ENCODE data around the gene CRACR2A. TPM values are rescaled to one million over a fixed set of nuclear protein-coding genes. Genes with fewer than 3 reads are reported as not detected.

The CRACR2A gene
- total and polyA plus RNA-seq, 2 of the 4 experiments (the other 2 are of a cell fraction), result 0.54 to 0.60 TPM

DNA sequence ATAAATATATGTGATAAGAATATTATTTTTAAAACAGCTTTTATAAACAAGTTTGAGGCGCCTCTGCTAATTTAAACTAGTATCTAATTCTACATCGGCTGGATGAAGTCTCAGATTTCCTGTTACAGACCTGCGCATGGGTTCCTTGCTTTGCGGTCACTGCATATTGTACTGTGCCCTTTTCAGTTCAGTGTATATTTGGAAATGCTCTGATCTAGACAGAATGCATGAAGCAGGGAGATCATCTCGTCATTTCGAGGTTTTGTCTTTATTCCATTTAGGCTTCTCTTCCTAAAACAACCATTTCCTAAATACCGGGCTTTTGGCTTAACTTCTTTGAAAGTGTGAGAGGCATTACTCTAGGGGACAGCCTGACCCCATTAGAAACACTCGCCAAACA lies 25.6 kb downstream of the CRACR2A start:
- H2BK120ac ChIP-seq (ENCODE audit: low read depth, low read length), result no peak overlapping the region
- CTCF ChIA-PET, result no interaction called here
- DNase-seq (no peak), ATAC-seq (ENCODE audit: low read depth) (no peak)
- H2AK5ac ChIP-seq (ENCODE audit: low read depth, low read length), result no peak overlapping the region
- H3K18ac ChIP-seq (ENCODE audit: low read depth, low read length), result no peak overlapping the region
- H3K27me3 ChIP-seq (ENCODE audit: control insufficient read depth, insufficient read depth, low read length), result peaks cover 19% of the 10 kb centered on the region
- peaks cover 3% of the 10 kb centered on the region; the same call in 1 of the 2 replicates for H3K9me1 ChIP-seq (ENCODE audit: insufficient read depth, low read length)
- POLR2A ChIA-PET (ENCODE audit: unreplicated experiment), result no interaction called here
- H3K4ac ChIP-seq (ENCODE audit: low read depth, low read length), result no peak overlapping the region
- no peak overlapping the region for H3K23ac ChIP-seq (ENCODE audit: low read depth, low read length)
- H3K27ac ChIP-seq (ENCODE audit: insufficient read depth, low read length), result no peak overlapping the region
- no peaks in the 10 kb centered on the region for H3K4me1 ChIP-seq (ENCODE audit: control insufficient read depth, insufficient read depth, low read length)
- H3K9ac ChIP-seq (ENCODE audit: low read depth, low read length), result no peak overlapping the region
- no peak overlapping the region for H2BK15ac ChIP-seq (ENCODE audit: low read depth, low read length)
- in situ Hi-C loops (cut with MboI; ENCODE audit: low sequenced_read_pairs), result no loop called here
- H3K36me3 ChIP-seq (ENCODE audit: control insufficient read depth, insufficient read depth, low read length), result no peaks in the 10 kb centered on the region
- H3K4me3 ChIP-seq (ENCODE audit: insufficient read depth, low read depth, low read length), result no peak overlapping the region
- no peak for TF ChIP-seq SMC3 (IDR thresholded peaks at IDR 0.05; ENCODE audit: low read depth, low read length)
- no peak for TF ChIP-seq CHD1 (IDR thresholded peaks at IDR 0.05; ENCODE audit: low read depth, low read length)
- TF ChIP-seq POLR2A (IDR thresholded peaks at IDR 0.05; ENCODE audit: low read depth, low read length), result no peak
- no peak for TF ChIP-seq CEBPB (IDR thresholded peaks at IDR 0.05; ENCODE audit: low read depth, low read length)
- TF ChIP-seq MAFK (IDR thresholded peaks at IDR 0.05; ENCODE audit: low read depth, low read length), result no peak
- TF ChIP-seq, protein P1, sequence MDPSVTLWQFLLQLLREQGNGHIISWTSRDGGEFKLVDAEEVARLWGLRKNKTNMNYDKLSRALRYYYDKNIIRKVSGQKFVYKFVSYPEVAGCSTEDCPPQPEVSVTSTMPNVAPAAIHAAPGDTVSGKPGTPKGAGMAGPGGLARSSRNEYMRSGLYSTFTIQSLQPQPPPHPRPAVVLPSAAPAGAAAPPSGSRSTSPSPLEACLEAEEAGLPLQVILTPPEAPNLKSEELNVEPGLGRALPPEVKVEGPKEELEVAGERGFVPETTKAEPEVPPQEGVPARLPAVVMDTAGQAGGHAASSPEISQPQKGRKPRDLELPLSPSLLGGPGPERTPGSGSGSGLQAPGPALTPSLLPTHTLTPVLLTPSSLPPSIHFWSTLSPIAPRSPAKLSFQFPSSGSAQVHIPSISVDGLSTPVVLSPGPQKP (IDR thresholded peaks at IDR 0.05; ENCODE audit: borderline replicate concordance, low read depth, low read length), result no peak
- TF ChIP-seq FOS (IDR thresholded peaks at IDR 0.05; ENCODE audit: low read depth, low read length), result no peak
- TF ChIP-seq, protein P2, sequence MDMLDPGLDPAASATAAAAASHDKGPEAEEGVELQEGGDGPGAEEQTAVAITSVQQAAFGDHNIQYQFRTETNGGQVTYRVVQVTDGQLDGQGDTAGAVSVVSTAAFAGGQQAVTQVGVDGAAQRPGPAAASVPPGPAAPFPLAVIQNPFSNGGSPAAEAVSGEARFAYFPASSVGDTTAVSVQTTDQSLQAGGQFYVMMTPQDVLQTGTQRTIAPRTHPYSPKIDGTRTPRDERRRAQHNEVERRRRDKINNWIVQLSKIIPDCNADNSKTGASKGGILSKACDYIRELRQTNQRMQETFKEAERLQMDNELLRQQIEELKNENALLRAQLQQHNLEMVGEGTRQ (IDR thresholded peaks at IDR 0.05; ENCODE audit: low read depth, low read length), result no peak
- TF ChIP-seq MAZ (IDR thresholded peaks at IDR 0.05; ENCODE audit: borderline replicate concordance, low read depth, low read length), result no peak
- TF ChIP-seq CTCF (conservative IDR thresholded peaks at IDR 0.05; ENCODE audit: low read depth, low read length), result no peak
- TF ChIP-seq MXI1 (IDR thresholded peaks at IDR 0.05; ENCODE audit: borderline replicate concordance, low read depth, low read length), result no peak
- no peak for TF ChIP-seq BHLHE40 (IDR thresholded peaks at IDR 0.05; ENCODE audit: low read depth, low read length)
- WGBS, 2 experiments (ENCODE audit: extremely low coverage in 2 of 2, insufficient read length in 1 of 2), result no CpG with 5 or more reads among the region's 8 CpGs
- no peak overlapping the region for H4K8ac ChIP-seq (ENCODE audit: low read depth in 2 of 2, low read length in 2 of 2)
- dilution Hi-C loops (cut with HindIII; ENCODE audit: low sequenced_read_pairs, unreplicated experiment), result no loop called here
- BruUV-seq (replicated peaks), result no TSS peak
- no peaks in the 10 kb centered on the region for H4K20me1 ChIP-seq (ENCODE audit: insufficient read depth, low read length)
- H4K5ac ChIP-seq (ENCODE audit: low read depth, low read length), result no peak overlapping the region
- no peak overlapping the region for H2AFZ ChIP-seq (replicated peaks; ENCODE audit: low read length, poor library complexity)
- no peak overlapping the region for H2BK5ac ChIP-seq (ENCODE audit: low read depth, low read length, poor library complexity, severe bottlenecking)
- H3K9me3 ChIP-seq (ENCODE audit: control insufficient read depth, insufficient read depth, low read length), result no peaks in the 10 kb centered on the region
- H2BK20ac ChIP-seq (ENCODE audit: low read depth, low read length), result no peak overlapping the region
- no peak overlapping the region for H4K91ac ChIP-seq (ENCODE audit: insufficient read depth, low read depth, low read length)
- no peaks in the 10 kb centered on the region for H3K79me1 ChIP-seq (ENCODE audit: low read depth in 1 of 2, low read length in 2 of 2)
- H3K4me2 ChIP-seq (ENCODE audit: low read depth, low read length), result no peak overlapping the region
- no peak overlapping the region for H3K14ac ChIP-seq (replicated peaks; ENCODE audit: low read depth, low read length)
- no peak overlapping the region for H3K56ac ChIP-seq (ENCODE audit: extremely low read depth, insufficient read depth, low read length)
- intact Hi-C loops (cut with micrococcal nuclease), result no loop called here
- H2AK9ac ChIP-seq (replicated peaks; ENCODE audit: low read depth, low read length, poor library complexity), result no peak overlapping the region

Measured in IMR-90 (cell line).